Epithelial cell of prostate (primary cell): ENCODE measurements around the gene USP9X.
"Not testable (repeated sequence)": the region's sequence is repeated elsewhere in the genome, so short reads cannot be mapped to it uniquely, and the experiment has no call there.

Experiments
- DNase-seq: peaks from one replicate; pipeline ENCODE4 v3.0.0-alpha.2; 2011; ENCODE audit warnings: low read depth, low spot score
- H3K27ac ChIP-seq: fragments of 450-650 bp; 2 replicates; pipeline ENCODE4 v1.5.1; 2017; ENCODE audit warnings: mild to moderate bottlenecking

USP9X gene, protein sequence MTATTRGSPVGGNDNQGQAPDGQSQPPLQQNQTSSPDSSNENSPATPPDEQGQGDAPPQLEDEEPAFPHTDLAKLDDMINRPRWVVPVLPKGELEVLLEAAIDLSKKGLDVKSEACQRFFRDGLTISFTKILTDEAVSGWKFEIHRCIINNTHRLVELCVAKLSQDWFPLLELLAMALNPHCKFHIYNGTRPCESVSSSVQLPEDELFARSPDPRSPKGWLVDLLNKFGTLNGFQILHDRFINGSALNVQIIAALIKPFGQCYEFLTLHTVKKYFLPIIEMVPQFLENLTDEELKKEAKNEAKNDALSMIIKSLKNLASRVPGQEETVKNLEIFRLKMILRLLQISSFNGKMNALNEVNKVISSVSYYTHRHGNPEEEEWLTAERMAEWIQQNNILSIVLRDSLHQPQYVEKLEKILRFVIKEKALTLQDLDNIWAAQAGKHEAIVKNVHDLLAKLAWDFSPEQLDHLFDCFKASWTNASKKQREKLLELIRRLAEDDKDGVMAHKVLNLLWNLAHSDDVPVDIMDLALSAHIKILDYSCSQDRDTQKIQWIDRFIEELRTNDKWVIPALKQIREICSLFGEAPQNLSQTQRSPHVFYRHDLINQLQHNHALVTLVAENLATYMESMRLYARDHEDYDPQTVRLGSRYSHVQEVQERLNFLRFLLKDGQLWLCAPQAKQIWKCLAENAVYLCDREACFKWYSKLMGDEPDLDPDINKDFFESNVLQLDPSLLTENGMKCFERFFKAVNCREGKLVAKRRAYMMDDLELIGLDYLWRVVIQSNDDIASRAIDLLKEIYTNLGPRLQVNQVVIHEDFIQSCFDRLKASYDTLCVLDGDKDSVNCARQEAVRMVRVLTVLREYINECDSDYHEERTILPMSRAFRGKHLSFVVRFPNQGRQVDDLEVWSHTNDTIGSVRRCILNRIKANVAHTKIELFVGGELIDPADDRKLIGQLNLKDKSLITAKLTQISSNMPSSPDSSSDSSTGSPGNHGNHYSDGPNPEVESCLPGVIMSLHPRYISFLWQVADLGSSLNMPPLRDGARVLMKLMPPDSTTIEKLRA (N-terminal part only)

GRCh38 chrX:41084893-41085511 is at the start of gene USP9X:
Gene USP9X (plus strand): TSS chrX:41085445. CDS start chrX:41123629, 38,184 bp downstream.
- DNase-seq = peak; percentile 33
- peak within 1 kb of the TSS; percentile 95 for H3K27ac ChIP-seq

DNA sequence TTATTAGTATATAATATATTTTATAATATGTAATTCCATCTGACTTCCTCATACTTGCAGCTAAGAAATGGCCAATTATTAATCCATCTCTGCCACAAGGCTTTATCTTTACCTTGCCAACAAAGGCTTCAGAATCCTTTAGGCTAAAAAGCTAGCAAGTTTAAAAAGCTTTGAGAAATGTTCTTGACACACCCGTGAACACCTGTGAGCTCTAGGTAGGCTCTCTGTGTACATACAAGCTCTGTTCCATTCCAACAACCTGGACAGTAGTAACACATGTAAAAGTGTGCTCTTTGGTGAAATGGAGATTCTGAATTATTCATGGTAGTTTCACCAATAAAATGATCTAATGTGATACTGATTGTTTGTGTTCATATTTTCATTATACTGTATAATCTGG is 49.7 kb upstream of the USP9X start:
- DNase-seq = no peak
- H3K27ac ChIP-seq = no peak overlapping the region

- DNase-seq = no peak
- no peak overlapping the region for H3K27ac ChIP-seq
Observed at GRCh38 chrX:41036668-41037326, 48.4 kb upstream of the USP9X start.

GRCh38 chrX:41043196-41043595 is 42.0 kb upstream of the USP9X start:
- no peak overlapping the region for H3K27ac ChIP-seq
- DNase-seq = no peak

DNA sequence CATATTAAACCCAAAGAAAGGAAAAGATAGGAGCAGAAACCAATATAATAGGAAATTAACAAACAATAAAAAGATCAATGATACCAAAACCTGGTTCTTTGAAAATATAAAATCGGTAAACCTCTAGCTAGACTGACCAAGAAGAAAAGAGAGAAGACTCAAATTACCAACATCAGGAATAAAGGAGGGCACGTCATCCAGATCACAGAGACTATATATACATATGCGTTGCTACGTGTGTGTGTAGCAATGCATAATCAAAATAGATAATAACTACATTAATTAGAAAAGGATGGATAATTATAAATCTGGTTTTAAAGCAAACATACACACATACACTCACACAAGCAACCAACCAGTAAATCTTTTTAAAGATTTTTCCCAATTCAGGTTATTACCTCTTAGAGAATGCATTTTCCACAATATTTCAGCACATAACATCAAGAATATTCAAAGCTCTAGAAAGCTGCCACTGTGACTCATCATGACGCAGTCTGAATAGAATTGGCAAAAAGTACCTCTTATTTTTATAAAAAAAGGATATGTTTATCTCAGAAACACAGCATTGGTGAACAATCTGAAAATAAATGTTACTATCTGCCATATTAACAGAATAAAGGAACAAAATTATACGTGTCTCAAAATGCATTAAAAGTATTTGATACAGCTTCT is 41.4 kb upstream of the USP9X start:
- DNase-seq = no peak

DNA sequence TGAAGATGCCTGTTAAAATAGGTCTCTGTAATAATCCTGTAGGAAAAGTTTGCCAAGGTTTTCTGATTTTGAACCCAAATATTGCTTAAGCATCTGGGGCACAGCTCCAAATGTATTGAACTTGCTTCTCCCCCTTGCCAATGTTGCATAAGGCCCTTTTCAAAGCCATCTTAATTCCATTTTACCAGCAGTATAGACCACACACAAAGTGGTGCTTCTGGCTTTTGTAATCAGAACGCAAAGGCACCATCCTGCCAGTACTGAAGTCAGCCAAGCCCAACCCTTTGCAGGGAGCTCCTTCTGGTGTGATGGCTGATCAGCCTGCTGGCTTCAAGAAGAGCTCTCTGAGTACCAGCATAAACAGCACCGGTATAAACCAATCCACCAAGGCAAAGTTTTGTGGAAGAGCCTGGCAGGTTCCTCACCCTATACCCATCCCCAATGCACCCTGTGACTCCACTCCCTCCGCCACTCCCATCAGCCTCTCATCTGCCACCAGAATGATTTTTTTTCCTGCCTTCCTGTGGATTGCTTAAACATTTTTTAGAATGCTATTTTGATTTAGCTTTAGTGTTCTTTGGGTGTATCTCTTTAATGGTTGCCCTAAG is 39.2 kb upstream of the USP9X start:
- no peak for DNase-seq
- H3K27ac ChIP-seq = no peak overlapping the region

More for the DNA sequence above, 41.4 kb upstream of the USP9X start:
- no peak overlapping the region for H3K27ac ChIP-seq

DNA sequence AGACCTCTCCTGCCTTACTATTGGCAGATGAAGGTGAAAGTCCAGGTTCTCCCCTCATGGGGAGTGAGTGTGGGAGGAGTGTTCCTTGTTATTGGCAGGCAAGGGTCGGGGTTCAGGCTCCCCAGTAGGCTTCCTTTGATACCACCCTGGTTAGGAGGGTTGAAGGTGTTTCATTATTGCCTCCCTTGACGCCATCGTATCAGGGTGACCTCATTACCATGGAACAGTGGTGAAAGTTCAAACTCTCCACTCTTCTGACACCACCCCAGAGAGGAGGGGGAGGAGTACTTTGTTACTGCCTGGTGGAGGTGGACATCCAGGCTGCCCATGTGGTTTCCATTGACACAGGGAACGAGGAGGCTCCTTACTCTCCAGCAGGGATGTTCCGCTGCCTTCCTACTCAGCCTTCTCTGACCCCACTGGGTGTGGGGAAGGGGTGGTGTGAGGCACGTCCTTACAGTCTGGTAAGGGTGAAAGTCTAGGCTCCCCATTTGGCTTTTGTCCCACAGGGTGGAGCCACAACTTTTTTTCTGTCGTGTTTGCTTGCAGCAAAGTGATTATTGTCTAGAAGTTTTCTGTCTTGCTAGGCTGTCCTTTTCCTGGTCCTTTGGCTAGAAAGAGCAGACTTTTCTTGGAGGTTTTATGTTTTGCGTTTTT is 37.2 kb upstream of the USP9X start:
- no peak overlapping the region for H3K27ac ChIP-seq
- DNase-seq = no peak

GRCh38 chrX:41050359-41050758 is 34.9 kb upstream of the USP9X start:
- no peak for DNase-seq
- H3K27ac ChIP-seq = no peak overlapping the region

GRCh38 chrX:41051288-41051687 is 34.0 kb upstream of the USP9X start:
- no peak overlapping the region for H3K27ac ChIP-seq
- DNase-seq = no peak

- no peak overlapping the region for H3K27ac ChIP-seq
- no peak for DNase-seq
Observed at GRCh38 chrX:41055740-41056139, 29.5 kb upstream of the USP9X start.

- not testable (repeated sequence) for DNase-seq, H3K27ac ChIP-seq
Observed at GRCh38 chrX:41063276-41063675, 22.0 kb upstream of the USP9X start.

DNA sequence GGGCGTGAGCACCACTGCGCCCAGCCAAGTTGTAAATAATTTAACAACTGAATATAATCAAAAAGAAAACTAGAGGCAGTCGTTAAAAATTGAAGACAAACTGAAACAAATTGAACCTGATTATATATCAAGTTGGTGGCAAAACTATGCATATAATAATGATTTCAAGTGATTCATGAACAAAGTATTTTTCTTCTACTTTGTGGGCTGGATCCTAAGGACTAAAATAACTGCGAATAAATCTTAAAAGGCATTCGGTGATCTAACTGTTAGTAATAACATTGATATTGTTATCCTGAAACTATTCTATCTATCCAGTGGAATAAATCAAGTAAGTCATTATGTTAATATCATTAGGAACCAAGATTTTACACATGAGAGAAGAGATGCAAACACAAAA is 21.2 kb upstream of the USP9X start:
- no peak for DNase-seq
- no peak overlapping the region for H3K27ac ChIP-seq

GRCh38 chrX:41066391-41066790 is 18.9 kb upstream of the USP9X start:
- DNase-seq = peak; percentile 54
- no peak overlapping the region for H3K27ac ChIP-seq

DNA sequence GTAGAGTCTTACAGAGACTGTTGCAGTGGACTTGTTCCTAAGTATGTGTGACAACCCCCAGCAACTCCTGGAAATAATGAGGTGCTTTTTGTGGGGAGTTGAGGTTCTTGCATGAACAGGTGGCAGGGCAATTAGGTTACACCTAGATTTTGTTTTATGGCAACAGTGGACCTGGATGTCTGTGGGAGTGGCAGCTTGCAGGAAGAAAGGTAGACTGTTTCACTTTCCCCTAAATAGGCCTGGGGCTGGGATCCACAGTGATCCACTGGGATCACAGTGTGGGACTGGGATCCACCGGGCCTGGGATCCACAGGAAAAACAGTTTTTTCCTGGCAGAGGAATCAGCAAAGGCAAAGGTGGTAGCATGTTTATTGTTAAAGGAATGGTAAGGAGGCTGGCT is 18.3 kb upstream of the USP9X start:
- no peak overlapping the region for H3K27ac ChIP-seq
- no peak for DNase-seq

DNA sequence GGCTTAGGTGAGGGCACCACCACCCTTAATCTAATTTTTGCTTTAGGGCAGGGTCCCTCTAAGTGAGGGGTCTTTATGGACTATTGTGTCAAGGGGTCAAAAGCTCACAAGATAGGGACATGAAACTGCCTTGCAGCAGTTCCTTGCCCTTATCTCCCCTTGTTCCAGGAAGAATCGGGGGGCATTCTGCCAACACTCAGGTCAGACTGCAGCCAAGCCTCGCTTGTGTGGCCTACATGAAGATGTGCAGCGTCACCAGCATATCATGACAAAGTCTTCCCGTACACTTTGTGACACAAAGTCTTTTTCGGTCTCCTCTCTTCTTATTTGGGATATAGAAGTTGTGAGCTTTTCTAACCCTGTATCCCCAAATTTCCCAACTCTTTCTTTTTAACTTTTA is 17.5 kb upstream of the USP9X start:
- DNase-seq = no peak
- H3K27ac ChIP-seq = no peak overlapping the region

DNA sequence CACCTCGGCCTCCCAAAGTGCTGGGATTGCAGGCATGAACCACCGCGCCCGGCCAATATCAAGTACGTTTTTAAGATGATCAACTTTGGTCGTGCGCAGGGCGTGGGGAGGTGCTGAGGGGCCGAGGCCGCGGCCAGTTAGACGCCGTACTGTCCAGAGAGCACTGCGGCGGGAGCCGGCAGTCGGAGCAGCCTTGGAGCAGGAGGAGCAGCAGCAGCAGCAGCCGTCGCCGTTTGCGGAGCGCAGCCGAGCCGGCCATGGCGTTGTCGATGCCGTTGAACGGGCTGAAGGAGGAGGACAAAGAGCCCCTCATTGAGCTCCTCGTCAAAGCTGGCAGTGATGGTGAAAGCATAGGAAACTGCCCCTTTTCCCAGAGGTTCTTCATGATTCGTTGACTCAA is 8.5 kb upstream of the USP9X start:
- DNase-seq = no peak
- no peak overlapping the region for H3K27ac ChIP-seq

GRCh38 chrX:41081821-41082220 is 3.4 kb upstream of the USP9X start:
- no peak for DNase-seq
- no peak overlapping the region for H3K27ac ChIP-seq

DNA sequence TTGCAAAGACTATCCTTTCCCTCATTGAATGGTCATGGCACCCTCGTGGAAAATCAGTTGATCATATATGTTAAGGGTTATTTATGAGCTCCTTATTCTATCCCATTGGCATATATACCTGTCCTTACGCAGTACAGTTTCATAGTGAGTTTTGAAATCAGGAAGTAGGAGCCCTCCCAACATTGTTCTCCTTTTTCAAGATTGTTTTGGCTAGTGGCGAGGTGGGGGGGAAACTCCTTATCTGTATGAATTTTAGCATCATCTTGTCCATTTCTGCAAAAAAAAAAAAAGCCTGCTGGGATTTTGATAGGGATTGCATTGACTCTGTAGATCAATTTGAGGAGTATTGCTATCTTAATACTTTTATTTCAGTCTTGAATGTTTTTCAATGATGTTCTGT is 2.5 kb upstream of the USP9X start:
- H3K27ac ChIP-seq = no peak overlapping the region
- no peak for DNase-seq
